Skeletal muscle tissue (tissue), 4 donors: Measurements from ENCODE around the gene KPNA2. TPM values are rescaled to one million over a fixed set of nuclear protein-coding genes. Genes with fewer than 3 reads are reported as not detected.
A peak's percentile ranks its signal among the peaks of the same experiment; 100 is the strongest.
"Not testable (repeated sequence)": the region's sequence is repeated elsewhere in the genome, so short reads cannot be mapped to it uniquely, and the experiment has no call there.

ENCODE experiments used
- H3K27ac ChIP-seq: one replicate; pipeline ENCODE4 v1.7.0; 2013; ENCODE audit warnings: mild to moderate bottlenecking, low read depth, low read length, inconsistent platforms
- H3K27me3 ChIP-seq, 3 donors: one replicate each; pipeline ENCODE4 v1.7.0; 2013; ENCODE audit warnings: low read length in 3 of 3; ENCODE audit not compliant: control insufficient read depth in 3 of 3, insufficient read depth in 3 of 3
- H3K36me3 ChIP-seq, 3 donors: one replicate each; pipeline ENCODE4 v1.7.0; 2013; ENCODE audit warnings: low read length in 3 of 3; ENCODE audit not compliant: control insufficient read depth in 3 of 3, insufficient read depth in 3 of 3
- H3K4me1 ChIP-seq, 3 donors: one replicate each; pipeline ENCODE4 v1.7.0; 2013; ENCODE audit warnings: low read length in 3 of 3, mild to moderate bottlenecking in 3 of 3; ENCODE audit not compliant: control insufficient read depth in 3 of 3, insufficient read depth in 3 of 3
- H3K4me3 ChIP-seq, 3 donors: one replicate each; pipeline ENCODE4 v1.7.0; 2013; ENCODE audit warnings: low read length in 3 of 3
- H3K9ac ChIP-seq, 3 donors: one replicate each; pipeline ENCODE4 v1.7.0; 2013; ENCODE audit warnings: low read length in 3 of 3, mild to moderate bottlenecking in 3 of 3, moderate library complexity in 2 of 3, low read depth in 1 of 3
- H3K9me3 ChIP-seq, 3 donors: one replicate each; pipeline ENCODE4 v1.7.0; 2013; ENCODE audit warnings: low read length in 3 of 3; ENCODE audit not compliant: control insufficient read depth in 3 of 3
- total RNA-seq: library from RNA; depleted of rRNA; stranded (reverse); fragments of >200 nt; gene quantifications from one replicate; pipeline ENCODE4 v1.2.3, GENCODE V29; 2014
- donor health status: Osteomylitis.

The KPNA2 gene
- total RNA-seq, 1 donor from 2014 or later: 31.3 TPM

GRCh38 chr17:68036304-68037147 lies 991 bp downstream of the KPNA2 start:
- Histone ChIP-seq H3K4me3 (peak overlapping the region; percentile 78 to 96 (median 91)), H3K27ac (peak overlapping the region; percentile 60), H3K4me1 (peaks cover 5 to 10% (median 5%) of the 10 kb centered on the region in 3 donors), H3K9me3 (no peaks in the 10 kb centered on the region), H3K27me3 (no peaks in the 10 kb centered on the region), H3K36me3 (peaks cover 13 to 25% (median 14%) of the 10 kb centered on the region in 3 donors), H3K9ac (peak overlapping the region; percentile 79 to 86 (median 84))

- peaks cover 15 to 26% (median 17%) of the 10 kb centered on the region in 3 donors for H3K36me3 ChIP-seq
- no peaks in the 10 kb centered on the region for H3K27me3 ChIP-seq
- no peak overlapping the region for H3K9ac ChIP-seq
- H3K4me3 ChIP-seq: no peak overlapping the region
- no peak overlapping the region for H3K27ac ChIP-seq
- no peaks in the 10 kb centered on the region for H3K9me3 ChIP-seq
- no peaks in the 10 kb centered on the region for H3K4me1 ChIP-seq
Measured at GRCh38 chr17:68047153-68047846, 11.8 kb downstream of the KPNA2 start.

- H3K27ac ChIP-seq, H3K9ac ChIP-seq, H3K4me3 ChIP-seq, H3K4me1 ChIP-seq, H3K9me3 ChIP-seq, H3K27me3 ChIP-seq: not testable (repeated sequence)
- peaks cover 13 to 23% (median 14%) of the 10 kb centered on the region in 3 donors for H3K36me3 ChIP-seq
Measured at GRCh38 chr17:68047890-68048542, 12.5 kb downstream of the KPNA2 start.

GRCh38 chr17:68048996-68049395 lies 13.5 kb downstream of the KPNA2 start:
- H3K36me3 ChIP-seq: peaks cover 3 to 13% (median 7%) of the 10 kb centered on the region in 3 donors

GRCh38 chr17:68049812-68050437 lies 14.4 kb downstream of the KPNA2 start:
- H3K27me3 ChIP-seq, H3K27ac ChIP-seq, H3K4me1 ChIP-seq, H3K4me3 ChIP-seq, H3K36me3 ChIP-seq, H3K9me3 ChIP-seq, H3K9ac ChIP-seq: not testable (repeated sequence)

More at GRCh38 chr17:68048996-68049395, 13.5 kb downstream of the KPNA2 start:
- peaks cover 0 to 2% (median 0%) of the 10 kb centered on the region in 3 donors for H3K4me1 ChIP-seq
- no peak overlapping the region for H3K4me3 ChIP-seq
- no peak overlapping the region for H3K27ac ChIP-seq
- H3K27me3 ChIP-seq: no peaks in the 10 kb centered on the region
- no peak overlapping the region for H3K9ac ChIP-seq
- H3K9me3 ChIP-seq: no peaks in the 10 kb centered on the region

GRCh38 chr17:68051321-68052312 lies 16.1 kb downstream of the KPNA2 start:
- not testable (repeated sequence) for H3K4me3 ChIP-seq, H3K9me3 ChIP-seq, H3K4me1 ChIP-seq, H3K9ac ChIP-seq, H3K36me3 ChIP-seq, H3K27ac ChIP-seq, H3K27me3 ChIP-seq

GRCh38 chr17:68052810-68053209 lies 17.3 kb downstream of the KPNA2 start:
- peaks cover 0 to 4% (median 0%) of the 10 kb centered on the region in 3 donors for H3K4me1 ChIP-seq
- H3K9ac ChIP-seq: no peak overlapping the region
- H3K27ac ChIP-seq: no peak overlapping the region
- H3K4me3 ChIP-seq: no peak overlapping the region
- H3K27me3 ChIP-seq: no peaks in the 10 kb centered on the region
- no peaks in the 10 kb centered on the region for H3K36me3 ChIP-seq
- no peaks in the 10 kb centered on the region for H3K9me3 ChIP-seq

- no peaks in the 10 kb centered on the region for H3K27me3 ChIP-seq
- H3K9me3 ChIP-seq: no peaks in the 10 kb centered on the region
- H3K4me1 ChIP-seq: peaks cover 0 to 4% (median 0%) of the 10 kb centered on the region in 3 donors
- H3K36me3 ChIP-seq: no peaks in the 10 kb centered on the region
- no peak overlapping the region for H3K9ac ChIP-seq
- H3K27ac ChIP-seq: peak overlapping the region; percentile 28
- no peak overlapping the region for H3K4me3 ChIP-seq
Measured at GRCh38 chr17:68053231-68054013, 17.9 kb downstream of the KPNA2 start.
